ENCODE measurements around the gene OR51I1.
A peak's percentile ranks its signal among the peaks of the same experiment; 100 is the strongest.

The OR51I1 gene, protein sequence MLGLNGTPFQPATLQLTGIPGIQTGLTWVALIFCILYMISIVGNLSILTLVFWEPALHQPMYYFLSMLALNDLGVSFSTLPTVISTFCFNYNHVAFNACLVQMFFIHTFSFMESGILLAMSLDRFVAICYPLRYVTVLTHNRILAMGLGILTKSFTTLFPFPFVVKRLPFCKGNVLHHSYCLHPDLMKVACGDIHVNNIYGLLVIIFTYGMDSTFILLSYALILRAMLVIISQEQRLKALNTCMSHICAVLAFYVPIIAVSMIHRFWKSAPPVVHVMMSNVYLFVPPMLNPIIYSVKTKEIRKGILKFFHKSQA
- 0 reads per million in 4 experiments for total RNA-seq

DNA sequence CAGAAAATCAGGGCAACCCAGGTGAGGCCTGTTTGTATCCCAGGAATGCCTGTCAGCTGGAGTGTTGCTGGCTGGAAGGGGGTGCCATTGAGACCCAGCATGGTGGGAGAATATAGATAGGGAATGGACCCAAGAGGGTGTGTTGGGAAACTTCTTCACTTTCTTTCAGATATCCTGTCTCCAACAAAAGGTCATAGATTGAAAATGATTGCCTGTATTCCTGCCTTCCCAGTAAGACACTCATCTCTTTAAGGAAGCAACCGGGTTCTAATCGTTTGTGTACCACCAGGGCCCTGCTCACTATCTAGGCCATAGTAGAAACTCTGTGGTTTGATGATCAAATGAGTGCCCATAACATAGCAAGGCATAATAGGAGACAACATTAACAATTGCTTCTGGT is at the start of gene OR51I1:
Gene OR51I1, minus strand, starts transcription at position 101 of the 400 bp plus-strand sequence. Its CDS starts 0 bp downstream, at position 101.
- no peak for DNase-seq

DNA sequence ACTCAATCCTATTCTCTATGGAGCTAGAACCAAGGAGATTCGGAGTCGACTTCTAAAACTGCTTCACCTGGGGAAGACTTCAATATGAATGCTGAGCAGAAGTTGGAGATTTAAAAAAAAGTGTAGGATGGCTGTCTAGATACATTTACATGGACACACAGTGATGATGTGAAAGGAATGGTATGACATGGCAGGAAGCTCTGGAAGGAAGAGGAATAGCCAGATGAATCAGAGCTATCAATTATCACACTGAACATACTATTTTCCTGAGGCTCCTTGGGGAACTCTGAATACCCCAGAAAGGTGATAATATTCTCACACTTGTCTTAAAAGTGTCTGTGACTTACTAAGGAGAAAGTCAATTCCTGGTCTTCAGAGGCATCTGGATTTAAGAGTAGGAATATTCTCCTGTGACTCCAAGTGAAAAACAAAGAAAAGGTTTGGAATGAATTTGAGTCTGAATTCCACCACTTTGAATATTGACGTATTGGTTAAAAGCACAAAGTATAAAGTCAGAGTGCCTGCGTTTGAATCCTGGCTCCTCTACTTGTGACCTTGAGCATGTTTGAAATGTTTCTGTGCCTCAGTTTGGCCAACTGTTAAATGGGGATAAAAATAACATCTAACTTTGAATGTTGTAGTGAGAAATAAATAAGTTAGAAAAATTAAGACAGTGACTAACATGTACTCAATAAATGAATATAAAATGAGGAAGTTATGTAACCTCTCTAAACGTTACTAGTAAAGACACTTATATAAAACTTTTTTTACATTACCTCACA is 48.5 kb upstream of the OR51I1 start:
- no peak for DNase-seq

DNA sequence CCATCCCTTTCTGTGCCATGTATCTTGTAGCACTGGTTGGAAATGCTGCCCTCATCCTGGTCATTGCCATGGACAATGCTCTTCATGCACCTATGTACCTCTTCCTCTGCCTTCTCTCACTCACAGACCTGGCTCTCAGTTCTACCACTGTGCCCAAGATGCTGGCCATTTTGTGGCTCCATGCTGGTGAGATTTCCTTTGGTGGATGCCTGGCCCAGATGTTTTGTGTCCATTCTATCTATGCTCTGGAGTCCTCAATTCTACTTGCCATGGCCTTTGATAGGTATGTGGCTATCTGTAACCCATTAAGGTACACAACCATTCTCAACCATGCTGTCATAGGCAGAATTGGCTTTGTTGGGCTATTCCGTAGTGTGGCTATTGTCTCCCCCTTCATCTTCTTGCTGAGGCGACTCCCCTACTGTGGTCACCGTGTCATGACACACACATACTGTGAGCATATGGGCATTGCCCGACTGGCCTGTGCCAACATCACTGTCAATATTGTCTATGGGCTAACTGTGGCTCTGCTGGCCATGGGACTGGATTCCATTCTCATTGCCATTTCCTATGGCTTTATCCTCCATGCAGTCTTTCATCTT is 47.6 kb upstream of the OR51I1 start:
- no peak for DNase-seq

DNA sequence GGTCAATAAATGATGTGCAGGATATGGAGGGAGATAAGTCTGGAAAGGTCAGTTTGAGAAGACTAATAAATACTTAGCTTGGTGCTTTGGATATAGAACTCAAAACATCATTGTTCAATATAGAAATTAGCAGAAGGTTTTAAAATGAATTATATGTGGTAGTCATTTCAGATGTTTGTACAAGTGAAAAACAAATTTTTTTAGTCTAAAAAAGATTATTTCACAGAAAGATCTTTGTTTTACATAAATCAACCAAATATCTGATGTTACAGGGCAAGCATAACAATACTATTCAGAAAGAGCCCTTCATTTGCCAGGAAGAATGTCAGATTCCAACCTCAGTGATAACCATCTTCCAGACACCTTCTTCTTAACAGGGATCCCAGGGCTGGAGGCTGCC is 47.1 kb upstream of the OR51I1 start, which contains the start of gene OR52D1:
Gene OR52D1, plus strand, starts transcription at position 301 of the 400 bp plus-strand sequence. Its CDS starts 22 bp downstream, at position 323.
- no peak for DNase-seq

DNA sequence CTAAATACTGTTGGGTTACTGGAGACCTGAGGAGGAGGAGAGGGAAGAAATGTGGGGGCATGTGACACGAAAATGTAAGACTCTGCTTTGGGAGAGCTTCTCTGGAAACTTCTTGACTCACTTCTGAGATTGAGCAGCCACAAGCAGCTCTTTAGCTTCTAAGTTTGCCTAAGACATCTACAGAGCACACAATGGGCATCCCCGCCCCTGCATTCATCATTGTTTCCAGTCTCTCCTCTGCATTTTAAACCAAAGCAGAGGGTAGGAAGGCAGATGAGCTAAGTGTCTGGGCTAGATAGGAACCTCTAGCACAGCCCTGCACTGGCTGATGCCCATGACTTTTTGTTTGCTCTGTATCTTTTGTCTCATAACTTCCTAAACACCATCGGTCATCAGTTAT is 45.1 kb upstream of the OR51I1 start:
- DNase-seq = no peak

DNA sequence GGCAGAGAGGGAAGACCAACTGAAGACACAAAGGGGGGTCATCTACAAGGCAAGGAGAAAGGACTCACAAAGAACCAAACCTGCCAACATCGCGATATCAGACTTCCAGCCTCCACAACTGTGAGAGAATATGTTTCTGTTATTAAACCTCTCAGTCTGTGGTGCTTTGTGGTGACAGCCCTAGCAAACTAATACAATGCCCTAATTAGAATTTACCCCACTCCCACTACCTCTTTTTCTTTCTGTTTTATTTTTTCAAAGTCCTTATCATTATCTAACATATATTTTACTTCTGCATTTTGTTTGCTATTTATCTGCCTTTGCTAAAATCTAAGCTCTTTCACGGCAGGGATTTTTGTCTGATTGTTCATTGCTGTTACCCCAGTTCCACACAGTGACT is 44.7 kb upstream of the OR51I1 start:
- DNase-seq = no peak

DNA sequence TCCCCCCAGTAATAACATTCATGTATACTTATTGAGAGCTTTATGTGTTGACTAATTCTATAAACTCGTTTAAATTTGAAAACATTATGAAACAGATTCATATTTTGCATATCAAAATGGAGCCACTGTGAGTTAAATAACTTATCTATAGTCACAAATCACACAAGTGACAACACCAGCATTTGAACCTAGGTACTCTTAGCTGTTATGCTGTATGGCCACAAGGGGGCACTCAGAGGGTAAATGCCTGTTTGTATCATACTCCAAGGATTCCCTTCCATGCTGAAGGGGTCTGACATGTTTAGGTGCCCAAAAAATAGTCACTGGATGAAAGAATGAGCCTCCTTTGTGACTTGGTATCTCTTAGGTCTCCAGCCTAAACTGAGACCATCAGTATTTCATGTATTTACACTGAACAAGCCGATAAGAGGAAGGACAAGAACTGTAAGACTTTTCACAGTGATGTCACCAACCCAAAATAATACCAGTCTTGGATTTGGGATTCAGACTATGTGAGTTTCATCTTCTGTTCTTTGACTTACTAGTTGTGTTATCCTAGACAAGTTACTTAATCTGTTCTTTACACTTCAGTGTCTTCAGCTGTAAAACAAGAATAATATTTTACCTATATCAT is 35.0 kb upstream of the OR51I1 start:
- peak; percentile 15 for DNase-seq

DNA sequence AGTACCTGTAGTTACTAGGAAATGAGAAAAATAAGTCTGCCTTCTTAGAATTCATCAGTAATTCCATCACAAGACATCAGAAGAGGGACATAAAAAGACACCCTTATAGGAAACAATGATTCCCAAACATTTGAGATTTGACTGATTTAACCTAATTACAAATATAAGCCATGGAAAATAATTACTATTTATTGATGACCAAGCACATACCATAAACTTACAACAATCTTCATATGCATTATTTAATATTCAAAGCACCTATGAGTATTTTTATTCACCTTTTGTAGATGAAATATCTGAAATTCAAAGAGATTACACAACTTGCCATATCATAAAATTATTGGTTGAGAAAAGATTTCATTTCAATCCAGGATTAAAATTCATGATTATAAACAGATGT is 32.6 kb upstream of the OR51I1 start:
- no peak for DNase-seq

DNA sequence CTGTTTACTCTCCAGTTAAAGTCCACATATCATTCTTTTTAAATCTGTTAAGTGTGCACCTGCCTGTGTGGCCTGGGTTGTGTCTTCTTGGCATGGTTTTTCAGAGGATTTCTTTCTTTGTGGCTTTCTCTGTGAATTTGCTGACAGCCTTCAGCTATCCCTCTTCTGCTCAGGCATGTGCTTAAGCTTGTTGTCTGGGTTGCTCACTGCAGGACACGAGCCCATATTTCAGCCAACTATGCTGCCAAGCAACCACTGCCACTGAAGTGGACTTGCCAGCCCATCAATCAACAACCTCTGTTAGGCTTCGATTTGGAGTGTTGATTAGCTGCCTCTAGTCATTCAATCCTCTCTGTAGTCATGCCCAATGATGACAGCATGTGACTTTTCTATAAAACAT is 26.2 kb upstream of the OR51I1 start:
- no peak for DNase-seq

DNA sequence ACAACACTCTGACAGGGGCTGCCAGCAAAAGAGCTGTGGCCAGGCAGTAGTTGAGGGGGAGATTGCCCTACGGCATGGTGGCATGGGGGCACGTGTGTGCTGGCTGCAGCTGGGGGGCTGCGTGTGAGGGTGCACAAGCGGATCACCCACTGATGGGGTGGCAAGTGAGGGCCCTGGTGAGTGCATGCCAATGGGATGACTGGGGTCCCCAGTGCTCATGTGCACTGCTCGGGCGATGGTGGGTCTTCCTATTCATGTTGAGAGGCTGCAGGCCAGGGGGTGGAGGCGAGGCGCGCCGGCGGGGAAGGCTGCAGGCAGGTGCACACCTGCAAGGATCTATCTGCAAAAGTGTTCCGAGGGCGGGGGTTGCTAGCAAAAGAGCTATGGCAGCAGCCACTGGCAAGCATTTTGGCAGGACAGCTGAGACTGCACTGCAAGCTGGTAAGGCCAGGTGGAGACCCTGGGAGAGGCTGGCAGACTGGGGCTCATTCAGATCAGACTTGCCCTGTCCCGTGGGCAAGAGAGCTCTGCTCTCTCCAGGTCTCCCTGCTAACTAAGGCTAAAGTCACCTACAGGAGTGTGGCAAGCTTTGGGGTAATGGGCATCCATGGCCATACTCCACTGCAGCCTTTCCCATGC is 19.8 kb upstream of the OR51I1 start:
- no peak for DNase-seq

DNA sequence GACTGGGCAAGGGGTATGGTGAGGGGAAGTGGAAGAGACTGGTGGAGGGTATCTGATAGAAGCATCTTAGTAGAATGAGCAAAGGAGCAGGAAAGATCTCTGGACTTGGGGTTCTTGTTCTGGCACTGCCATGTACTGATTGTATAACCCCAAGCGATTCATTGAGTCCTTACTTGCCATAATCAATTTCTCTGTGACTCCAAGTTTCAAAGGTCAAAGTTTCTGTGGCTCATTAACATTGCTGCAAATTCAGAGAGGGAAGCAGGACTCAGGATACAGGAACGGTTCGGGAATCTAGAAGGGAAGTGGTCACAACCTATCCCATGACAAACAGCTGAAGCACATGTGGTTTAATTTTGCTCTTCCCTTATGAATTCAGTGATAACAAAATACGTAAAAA is 8.1 kb upstream of the OR51I1 start:
- no peak for DNase-seq

DNA sequence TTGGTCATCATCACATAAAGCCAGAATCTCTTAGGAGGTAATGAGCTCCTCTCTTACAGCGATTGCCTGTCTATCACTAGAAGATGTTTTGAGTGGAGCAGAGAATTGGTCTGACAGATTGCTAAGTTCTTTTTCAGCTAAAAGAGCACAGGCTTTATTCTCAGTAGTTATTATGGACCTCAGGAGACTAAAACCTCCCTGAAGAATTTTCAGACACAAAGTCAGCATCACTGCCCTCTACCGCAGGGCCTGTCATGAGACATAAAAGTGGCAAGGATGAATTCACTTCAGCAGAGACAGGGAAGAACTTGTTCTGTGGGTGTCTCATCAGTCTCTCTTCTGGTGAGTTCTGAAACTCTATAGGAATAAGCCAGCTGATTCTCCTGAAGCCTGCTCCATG is 7.7 kb upstream of the OR51I1 start, which contains the start of gene OR51I2:
Gene OR51I2, plus strand, starts transcription at position 301 of the 400 bp plus-strand sequence. CDS start 4,166 bp downstream, outside the sequence.
- no peak for DNase-seq

DNA sequence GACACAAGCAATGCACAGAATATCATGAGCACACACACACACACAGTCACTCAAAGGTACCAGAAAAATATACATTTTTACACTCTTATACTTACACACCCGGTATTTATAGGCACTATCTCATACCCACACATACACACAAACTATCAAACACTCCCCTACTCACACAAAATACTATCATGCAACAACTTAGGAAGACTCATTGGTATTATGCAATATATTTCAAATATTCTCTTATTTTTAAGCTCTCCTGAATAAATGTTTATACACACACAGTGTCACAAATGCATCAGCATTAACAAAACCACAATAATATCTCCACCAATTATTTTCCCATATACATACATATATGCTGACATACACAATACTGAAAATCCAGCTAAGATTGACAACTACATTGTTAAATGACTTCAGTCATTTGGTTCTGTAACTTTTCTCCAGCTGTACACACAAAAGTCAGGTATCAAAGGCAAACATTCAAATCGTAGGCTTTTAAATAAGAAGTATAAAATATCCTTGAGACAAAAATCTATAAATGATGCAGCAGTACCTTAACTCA is 2.6 kb upstream of the OR51I1 start:
- DNase-seq = no peak

DNA sequence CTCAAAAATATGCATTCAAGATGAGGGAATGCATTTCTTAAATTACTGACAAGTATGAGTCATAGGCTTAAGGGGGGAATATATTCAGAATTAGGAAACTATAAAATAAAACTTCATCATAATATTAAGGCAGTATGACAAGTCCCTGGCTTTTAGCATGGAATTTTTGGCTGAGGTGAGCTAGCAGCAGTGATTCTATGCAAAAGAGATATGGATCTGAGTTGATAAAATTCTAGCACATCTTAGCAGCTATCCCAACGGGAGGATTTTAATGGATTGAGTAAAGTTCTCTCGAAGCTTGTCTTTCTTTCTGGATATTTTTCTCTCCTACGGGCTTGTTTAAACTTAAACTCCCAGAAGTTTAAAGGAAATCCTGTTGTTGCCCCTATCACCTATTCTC is 18.2 kb downstream of the OR51I1 start:
- DNase-seq = no peak

DNA sequence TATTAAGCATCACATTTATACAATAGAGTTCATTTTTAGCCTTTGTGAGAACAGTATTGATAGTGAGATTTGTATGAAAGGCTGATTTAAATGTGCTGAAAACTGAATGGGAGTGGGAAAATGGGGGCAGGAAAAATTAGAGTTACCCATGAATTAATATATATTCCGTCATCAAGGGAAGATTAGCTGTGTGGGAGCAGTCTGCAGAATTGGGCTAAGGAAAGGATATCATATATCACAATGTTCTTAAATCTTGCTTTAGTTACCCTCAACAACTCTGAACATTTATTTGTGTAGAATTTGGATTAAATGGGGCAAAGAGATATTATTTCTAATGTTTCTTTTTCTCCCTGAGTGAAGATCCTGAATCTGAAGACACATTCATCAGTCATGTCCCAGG is 19.5 kb downstream of the OR51I1 start, which contains the start of gene OR51Q1:
Gene OR51Q1, plus strand, starts transcription at position 301 of the 400 bp plus-strand sequence. Its CDS starts 90 bp downstream, at position 391.
- no peak for DNase-seq

DNA sequence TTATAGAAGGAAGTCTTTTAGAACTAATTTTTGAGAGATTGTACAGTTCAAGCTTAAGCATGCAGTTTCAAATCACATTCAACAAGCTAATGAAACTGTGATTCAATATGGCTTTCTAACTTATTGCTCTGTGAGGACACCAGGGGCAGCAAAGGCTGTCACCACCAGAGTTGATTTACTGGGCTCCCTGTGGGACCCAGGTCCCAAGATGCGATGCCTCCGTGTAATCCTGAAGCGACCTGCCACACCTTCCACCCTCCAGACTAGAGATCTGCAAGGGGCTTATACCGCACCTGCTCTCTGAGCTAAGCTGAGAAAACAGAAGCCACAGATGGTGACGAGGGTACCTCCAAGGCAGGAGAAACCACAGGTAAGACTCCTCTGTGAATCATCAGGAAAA is 20.3 kb downstream of the OR51I1 start:
- DNase-seq = no peak

DNA sequence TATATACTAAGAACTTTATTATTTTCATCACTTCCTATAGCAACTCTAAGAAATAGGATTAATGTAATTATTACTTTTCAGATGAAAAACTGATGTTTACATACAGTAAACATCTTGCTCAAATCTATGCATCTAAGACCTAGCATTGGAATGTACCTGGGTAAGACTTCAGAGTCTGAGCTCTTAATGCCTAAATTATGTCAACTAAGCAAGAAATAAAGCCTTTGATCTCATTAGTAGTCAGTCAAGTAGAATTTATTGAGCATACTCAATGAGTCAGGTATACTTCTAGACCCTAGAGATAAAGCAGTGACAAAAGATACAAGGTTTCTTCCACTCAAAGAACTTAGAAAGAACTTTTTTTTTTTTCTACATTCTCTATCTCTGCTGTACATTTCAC is 36.1 kb downstream of the OR51I1 start:
- DNase-seq = no peak

DNA sequence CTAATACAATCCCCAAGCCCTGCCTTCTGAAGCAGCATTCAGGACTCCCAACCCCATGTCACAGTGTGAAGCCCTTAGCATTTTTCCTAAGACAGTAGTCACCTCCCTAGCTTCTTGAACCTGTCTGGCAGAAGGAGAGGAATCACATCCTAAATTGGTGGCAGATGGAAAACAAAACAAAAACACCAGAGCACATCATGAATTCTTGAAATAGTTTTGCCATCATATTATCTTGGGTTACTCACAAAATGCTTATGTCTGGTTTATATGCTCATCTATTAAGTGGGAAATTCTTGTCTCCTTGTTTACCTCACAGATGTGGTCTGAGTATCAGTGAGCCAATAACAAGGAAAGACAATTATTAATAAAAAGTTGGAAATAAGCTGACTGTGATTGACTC is 42.4 kb downstream of the OR51I1 start:
- no peak for DNase-seq

DNA sequence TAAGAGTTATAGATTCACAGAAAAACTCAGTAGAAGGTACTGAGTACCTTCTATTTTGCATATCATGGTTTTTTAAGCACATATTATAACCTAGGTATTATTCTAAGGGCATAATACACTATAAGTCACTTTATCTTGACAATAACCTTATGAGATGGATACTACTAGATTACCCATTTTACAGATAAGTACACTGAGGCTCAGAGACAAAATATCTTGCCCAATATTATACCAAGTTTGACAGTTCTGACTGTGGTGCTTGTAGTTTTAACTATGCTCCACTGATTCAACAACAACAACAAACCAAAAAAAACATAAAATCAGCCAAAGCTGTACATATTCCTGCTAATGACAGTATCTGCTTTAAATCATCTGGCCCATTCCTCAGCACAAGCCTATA is 47.2 kb downstream of the OR51I1 start:
- DNase-seq = no peak

Measured in effector CD8-positive, alpha-beta T cell (primary cell).